ENCODE data around the gene SYT2. TPM values are rescaled to one million over a fixed set of nuclear protein-coding genes. Genes with fewer than 3 reads are reported as not detected.
"Not testable (repeated sequence)": the region's sequence is repeated elsewhere in the genome, so short reads cannot be mapped to it uniquely, and the experiment has no call there.

Gene SYT2
- total and polyA plus RNA-seq, 2 donors (not counting 1 experiment from before 2014, with no cell fraction given) = 0.03 TPM; not detected in 1

GRCh38 chr1:202625416-202626360 lies 84.6 kb downstream of the SYT2 start:
- peak; percentile 57 to 58 for DNase-seq (ENCODE audit: low read depth in 2 of 2)
- Histone ChIP-seq H3K27me3 (ENCODE audit: control insufficient read depth, insufficient read depth, low read length) (no peaks in the 10 kb centered on the region), H3K27ac (ENCODE audit: insufficient read depth, low read length) (no peak overlapping the region), H4K20me1 (ENCODE audit: control insufficient read depth, extremely low read depth, insufficient read depth, low read length) (no peaks in the 10 kb centered on the region), H3K9me3 (ENCODE audit: control insufficient read depth, insufficient read depth, low read depth, low read length) (no peaks in the 10 kb centered on the region), H3K4me3 (replicated peaks in 1 of 4; ENCODE audit: control extremely low read depth in 1 of 4, insufficient read depth in 1 of 4, low read depth in 3 of 4, low read length in 4 of 4) (no peak overlapping the region), H3K79me2 (ENCODE audit: control insufficient read depth, insufficient read depth, low read length) (no peaks in the 10 kb centered on the region), H3K4me2 (ENCODE audit: extremely low read depth, insufficient read depth, low read length) (no peak overlapping the region), H2AFZ (ENCODE audit: low read length) (no peak overlapping the region), H3K36me3 (ENCODE audit: control insufficient read depth, insufficient read depth, low read length) (no peaks in the 10 kb centered on the region), H3K4me1 (ENCODE audit: control insufficient read depth, extremely low read depth, insufficient read depth, low read length) (peaks cover 8% of the 10 kb centered on the region), H3K9ac (ENCODE audit: insufficient read depth, low read length) (no peak overlapping the region)
- TF ChIP-seq CTCF (conservative IDR thresholded peaks at IDR 0.05 in 1 of 2, IDR thresholded peaks at IDR 0.05 in 1 of 2; ENCODE audit: low read depth in 1 of 2, low read length in 2 of 2) (peak; percentile 52 to 64), EZH2 (IDR thresholded peaks at IDR 0.05; ENCODE audit: low read length, missing control alignments) (no peak)

GRCh38 chr1:202624781-202625108 lies 85.5 kb downstream of the SYT2 start:
- TF ChIP-seq EZH2 (IDR thresholded peaks at IDR 0.05; ENCODE audit: low read length, missing control alignments) (no peak), CTCF (conservative IDR thresholded peaks at IDR 0.05 in 1 of 2, IDR thresholded peaks at IDR 0.05 in 1 of 2; ENCODE audit: low read depth in 1 of 2, low read length in 2 of 2) (no peak)
- no peak overlapping the region for H3K4me2 ChIP-seq (ENCODE audit: extremely low read depth, insufficient read depth, low read length)
- H3K27ac ChIP-seq (ENCODE audit: insufficient read depth, low read length) = no peak overlapping the region
- no peak overlapping the region for H2AFZ ChIP-seq (ENCODE audit: low read length)
- no peaks in the 10 kb centered on the region for H4K20me1 ChIP-seq (ENCODE audit: control insufficient read depth, extremely low read depth, insufficient read depth, low read length)
- no peaks in the 10 kb centered on the region for H3K79me2 ChIP-seq (ENCODE audit: control insufficient read depth, insufficient read depth, low read length)
- H3K4me1 ChIP-seq (ENCODE audit: control insufficient read depth, extremely low read depth, insufficient read depth, low read length) = peaks cover 8% of the 10 kb centered on the region
- no peak overlapping the region for H3K9ac ChIP-seq (ENCODE audit: insufficient read depth, low read length)
- H3K4me3 ChIP-seq (replicated peaks in 1 of 4; ENCODE audit: control extremely low read depth in 1 of 4, insufficient read depth in 1 of 4, low read depth in 3 of 4, low read length in 4 of 4) = no peak overlapping the region
- H3K27me3 ChIP-seq (ENCODE audit: control insufficient read depth, insufficient read depth, low read length) = no peaks in the 10 kb centered on the region
- H3K9me3 ChIP-seq (ENCODE audit: control insufficient read depth, insufficient read depth, low read depth, low read length) = no peaks in the 10 kb centered on the region
- H3K36me3 ChIP-seq (ENCODE audit: control insufficient read depth, insufficient read depth, low read length) = no peaks in the 10 kb centered on the region
- DNase-seq (ENCODE audit: low read depth in 2 of 2) = peak; percentile 14 to 15

GRCh38 chr1:202624088-202624780 lies 86.0 kb downstream of the SYT2 start:
- Histone ChIP-seq H3K36me3 (ENCODE audit: control insufficient read depth, insufficient read depth, low read length) (no peaks in the 10 kb centered on the region), H3K4me2 (ENCODE audit: extremely low read depth, insufficient read depth, low read length) (no peak overlapping the region), H3K9ac (ENCODE audit: insufficient read depth, low read length) (no peak overlapping the region), H3K4me1 (ENCODE audit: control insufficient read depth, extremely low read depth, insufficient read depth, low read length) (peaks cover 8% of the 10 kb centered on the region), H3K27me3 (ENCODE audit: control insufficient read depth, insufficient read depth, low read length) (no peaks in the 10 kb centered on the region), H3K27ac (ENCODE audit: insufficient read depth, low read length) (no peak overlapping the region), H4K20me1 (ENCODE audit: control insufficient read depth, extremely low read depth, insufficient read depth, low read length) (no peaks in the 10 kb centered on the region), H3K4me3 (replicated peaks in 1 of 4; ENCODE audit: control extremely low read depth in 1 of 4, insufficient read depth in 1 of 4, low read depth in 3 of 4, low read length in 4 of 4) (no peak overlapping the region), H3K9me3 (ENCODE audit: control insufficient read depth, insufficient read depth, low read depth, low read length) (no peaks in the 10 kb centered on the region), H2AFZ (ENCODE audit: low read length) (no peak overlapping the region), H3K79me2 (ENCODE audit: control insufficient read depth, insufficient read depth, low read length) (no peaks in the 10 kb centered on the region)
- no peak for DNase-seq (ENCODE audit: low read depth in 2 of 2)
- TF ChIP-seq CTCF (conservative IDR thresholded peaks at IDR 0.05 in 1 of 2, IDR thresholded peaks at IDR 0.05 in 1 of 2; ENCODE audit: low read depth in 1 of 2, low read length in 2 of 2) = no peak
- no peak for TF ChIP-seq EZH2 (IDR thresholded peaks at IDR 0.05; ENCODE audit: low read length, missing control alignments)

- not testable (repeated sequence) for H4K20me1 ChIP-seq (ENCODE audit: control insufficient read depth, extremely low read depth, insufficient read depth, low read length); H3K4me3 ChIP-seq (replicated peaks in 1 of 4; ENCODE audit: control extremely low read depth in 1 of 4, insufficient read depth in 1 of 4, low read depth in 3 of 4, low read length in 4 of 4); H3K9ac ChIP-seq (ENCODE audit: insufficient read depth, low read length); H3K36me3 ChIP-seq (ENCODE audit: control insufficient read depth, insufficient read depth, low read length); H3K27me3 ChIP-seq (ENCODE audit: control insufficient read depth, insufficient read depth, low read length); H3K27ac ChIP-seq (ENCODE audit: insufficient read depth, low read length); H3K9me3 ChIP-seq (ENCODE audit: control insufficient read depth, insufficient read depth, low read depth, low read length); H2AFZ ChIP-seq (ENCODE audit: low read length); H3K4me1 ChIP-seq (ENCODE audit: control insufficient read depth, extremely low read depth, insufficient read depth, low read length); H3K79me2 ChIP-seq (ENCODE audit: control insufficient read depth, insufficient read depth, low read length); H3K4me2 ChIP-seq (ENCODE audit: extremely low read depth, insufficient read depth, low read length); DNase-seq (ENCODE audit: low read depth in 2 of 2)
Observed at GRCh38 chr1:202623476-202623875, 86.8 kb downstream of the SYT2 start.
